Neutrophil (primary cell): ENCODE data around the gene MUC22.

ENCODE experiments used
- H3K27ac ChIP-seq: fragments of 200-600 bp; sonication (generic); 2 replicates; pipeline ENCODE4 v1.5.1; 2016; ENCODE audit warnings: mild to moderate bottlenecking, moderate library complexity
- H3K27me3 ChIP-seq: fragments of 200-600 bp; sonication (generic); 2 replicates; pipeline ENCODE4 v1.6.0; 2016; ENCODE audit warnings: mild to moderate bottlenecking
- H3K36me3 ChIP-seq: fragments of 200-600 bp; sonication (generic); 2 replicates; pipeline ENCODE4 v1.5.1; 2017
- H3K4me1 ChIP-seq, 2 experiments: fragments of 200-600 bp in 1 of 2; sonication (generic) in 1 of 2; 1 replicate in 1 of 2; 2 replicates in 1 of 2; pipeline versions ENCODE4 v1.5.1 to v1.6.1; 2013 to 2016; ENCODE audit warnings: low read depth in 1 of 2, low read length in 1 of 2, mild to moderate bottlenecking in 1 of 2, moderate library complexity in 1 of 2; ENCODE audit not compliant: control insufficient read depth in 1 of 2, insufficient read depth in 1 of 2
- H3K4me3 ChIP-seq, 2 experiments: fragments of 200-600 bp in 1 of 2; sonication (generic) in 1 of 2; 1 replicate in 1 of 2; 2 replicates in 1 of 2; pipeline ENCODE4 v1.5.1; 2013 to 2016; ENCODE audit warnings: low read depth in 1 of 2, low read length in 1 of 2, mild to moderate bottlenecking in 1 of 2, moderate library complexity in 1 of 2
- H3K9me3 ChIP-seq: fragments of 200-600 bp; sonication (generic); 2 replicates; pipeline ENCODE4 v1.5.1; 2016
- CTCF ChIP-seq: fragments of 200-600 bp; sonication (generic); IDR thresholded peaks from 2 replicates; pipeline ENCODE4 v1.5.1; 2016; ENCODE audit warnings: antibody characterized with exemption

MUC22 gene

DNA sequence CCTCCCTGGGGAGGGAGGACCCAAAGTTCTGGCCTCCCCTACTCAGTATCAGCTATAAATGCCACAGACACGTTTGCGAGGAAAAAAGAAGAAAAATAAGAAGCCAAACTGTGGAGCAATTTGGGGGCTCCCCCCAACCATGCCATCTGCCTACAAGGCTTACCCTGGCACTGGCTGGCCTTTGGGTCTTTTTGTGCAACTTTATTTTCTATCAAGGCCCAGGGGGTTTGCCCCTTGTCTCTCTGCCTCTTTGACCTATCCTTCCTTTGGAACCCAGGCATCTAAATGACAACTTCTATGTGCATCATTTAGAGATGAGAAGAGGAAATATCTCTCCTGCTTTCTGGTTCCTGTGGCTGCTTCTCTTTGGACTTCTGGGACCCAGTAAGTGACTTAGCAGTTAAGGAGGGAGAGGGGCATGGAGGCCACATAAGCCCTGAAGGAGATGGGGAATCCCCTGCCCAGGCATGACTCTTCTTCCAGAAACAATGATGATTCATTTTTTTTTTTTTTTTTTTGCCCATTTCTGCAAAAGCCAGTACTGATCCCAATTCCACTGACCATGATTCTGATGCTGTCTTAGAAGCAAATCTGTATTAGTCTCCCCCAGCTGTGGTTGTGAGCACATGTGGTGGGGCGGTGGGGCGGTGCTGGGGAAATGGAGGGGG lies at the start of gene MUC22:
MUC22 (plus strand) TSS at position 82 of the 668 bp plus-strand sequence; CDS start at position 315, 233 bp downstream.
- peaks cover 74% of the 10 kb centered on the region for H3K27me3 ChIP-seq
- H3K9me3 ChIP-seq: no peaks in the 10 kb centered on the region
- H3K4me1 ChIP-seq: no peaks in the 10 kb centered on the region
- H3K27ac ChIP-seq: no peak within 1 kb of the TSS
- TF ChIP-seq CTCF: no peak
- no peak within 1 kb of the TSS for H3K4me3 ChIP-seq
- H3K36me3 ChIP-seq: no peaks in the 10 kb centered on the region

- no peaks in the 10 kb centered on the region for H3K9me3 ChIP-seq
- no peaks in the 10 kb centered on the region for H3K4me1 ChIP-seq
- no peak for TF ChIP-seq CTCF
- no peak overlapping the region for H3K4me3 ChIP-seq
- H3K27ac ChIP-seq: no peak overlapping the region
- no peaks in the 10 kb centered on the region for H3K36me3 ChIP-seq
- H3K27me3 ChIP-seq: peaks cover 84% of the 10 kb centered on the region
Observed at GRCh38 chr6:30960907-30961673, 49.2 kb upstream of the MUC22 start.

GRCh38 chr6:30962716-30963115 lies 47.6 kb upstream of the MUC22 start:
- Histone ChIP-seq H3K4me3 (no peak overlapping the region), H3K27ac (no peak overlapping the region), H3K27me3 (peaks cover 76% of the 10 kb centered on the region), H3K36me3 (no peaks in the 10 kb centered on the region), H3K9me3 (no peaks in the 10 kb centered on the region), H3K4me1 (no peaks in the 10 kb centered on the region)
- no peak for TF ChIP-seq CTCF

DNA sequence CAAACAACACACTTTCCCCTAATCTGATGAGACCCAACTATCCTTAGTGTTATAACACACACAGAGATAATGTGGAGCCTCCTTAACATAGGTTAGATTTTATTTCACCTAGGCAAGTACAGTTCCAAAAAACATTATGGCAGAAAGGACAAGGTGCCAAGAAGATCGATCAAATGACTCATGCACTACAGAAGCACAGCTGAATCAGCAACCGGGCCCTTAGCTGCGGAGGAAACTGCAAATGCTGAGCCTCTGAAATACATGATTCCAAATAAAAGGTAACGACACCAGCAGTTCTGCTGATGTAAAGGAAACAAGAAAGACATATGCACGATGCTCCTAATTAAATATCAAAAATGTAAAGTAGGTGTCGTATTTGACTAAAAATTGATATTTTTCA lies 46.6 kb upstream of the MUC22 start:
- Histone ChIP-seq H3K9me3 (no peaks in the 10 kb centered on the region), H3K27me3 (peaks cover 67% of the 10 kb centered on the region), H3K36me3 (no peaks in the 10 kb centered on the region), H3K27ac (no peak overlapping the region), H3K4me1 (no peaks in the 10 kb centered on the region), H3K4me3 (no peak overlapping the region)
- TF ChIP-seq CTCF: no peak

- Histone ChIP-seq H3K9me3 (no peaks in the 10 kb centered on the region), H3K4me3 (no peak overlapping the region), H3K36me3 (no peaks in the 10 kb centered on the region), H3K27me3 (peaks cover 63% of the 10 kb centered on the region), H3K4me1 (no peaks in the 10 kb centered on the region), H3K27ac (no peak overlapping the region)
- no peak for TF ChIP-seq CTCF
Observed at GRCh38 chr6:30964075-30964474, 46.2 kb upstream of the MUC22 start.
